Left ventricle myocardium inferior (tissue), 1 donor: ENCODE measurements around the gene FKBP1B. TPM values are rescaled to one million over a fixed set of nuclear protein-coding genes. Genes with fewer than 3 reads are reported as not detected.
"Not testable (repeated sequence)": the region's sequence is repeated elsewhere in the genome, so short reads cannot be mapped to it uniquely, and the experiment has no call there.

Experiments used
- DNase-seq: peaks from one replicate; pipeline ENCODE4 v3.0.0-alpha.2; 2020
- H3K27ac ChIP-seq: fragments of 200-600 bp; replicated peaks from 2 replicates; pipeline ENCODE4 v1.8.0; 2021
- H3K27me3 ChIP-seq: fragments of 200-600 bp; 2 replicates; pipeline ENCODE4 v1.8.0; 2021; ENCODE audit warnings: low read depth
- H3K36me3 ChIP-seq: fragments of 200-600 bp; 2 replicates; pipeline ENCODE4 v1.8.0; 2021
- H3K4me1 ChIP-seq: fragments of 200-600 bp; 2 replicates; pipeline ENCODE4 v1.8.0; 2021
- H3K4me3 ChIP-seq: fragments of 200-600 bp; 2 replicates; pipeline ENCODE4 v1.8.0; 2021; ENCODE audit warnings: mild to moderate bottlenecking, moderate library complexity
- H3K9me3 ChIP-seq: fragments of 200-600 bp; replicated peaks from 2 replicates; pipeline ENCODE4 v1.8.0; 2021
- CTCF ChIP-seq: fragments of 200-600 bp; IDR thresholded peaks from 2 replicates; pipeline ENCODE4 v1.8.0; 2021; ENCODE audit warnings: antibody characterized with exemption, mild to moderate bottlenecking, borderline replicate concordance
- intact Hi-C: fragments of 100-400 bp; cut with micrococcal nuclease; formaldehyde crosslinking; loops from one replicate; pipeline ENCODE4 v1.11.0; 2022
- total RNA-seq: library from RNA; stranded (reverse); fragmentation: NEBNext Ultra II Directional; extraction: Animal tissue kit (Norgen Biotek cat#: 25700); gene quantifications from one replicate; pipeline ENCODE4 v1.2.1, GENCODE V29; 2021
- donor health status: DM: no; HTN: yes; CAD: no; lungs with severe emphysema.

The FKBP1B gene
- total RNA-seq, 1 donor from 2014 or later = 2.1 TPM

- Histone ChIP-seq H3K4me1 (no peaks in the 10 kb centered on the region), H3K27me3 (no peaks in the 10 kb centered on the region), H3K27ac (no peak overlapping the region), H3K4me3 (no peak overlapping the region), H3K36me3 (no peaks in the 10 kb centered on the region), H3K9me3 (peaks cover 17% of the 10 kb centered on the region)
- no peak for TF ChIP-seq CTCF
- DNase-seq = no peak
- intact Hi-C loops = no loop called here
These were observed 54.6 kb downstream of the FKBP1B start for GRCh38 chr2:24104110-24104650.

GRCh38 chr2:24104906-24105305, 55.4 kb downstream of the FKBP1B start:
- Histone ChIP-seq H3K9me3 (peaks cover 24% of the 10 kb centered on the region), H3K36me3 (no peaks in the 10 kb centered on the region), H3K27ac (no peak overlapping the region), H3K27me3 (no peaks in the 10 kb centered on the region), H3K4me3 (no peak overlapping the region), H3K4me1 (no peaks in the 10 kb centered on the region)
- DNase-seq = no peak
- intact Hi-C loops = no loop called here
- no peak for TF ChIP-seq CTCF

- no peak overlapping the region for H3K27ac ChIP-seq
- H3K36me3 ChIP-seq = no peaks in the 10 kb centered on the region
- H3K9me3 ChIP-seq = peaks cover 25% of the 10 kb centered on the region
- H3K4me1 ChIP-seq = no peaks in the 10 kb centered on the region
- intact Hi-C loops = no loop called here
- TF ChIP-seq CTCF = no peak
- H3K27me3 ChIP-seq = no peaks in the 10 kb centered on the region
- no peak overlapping the region for H3K4me3 ChIP-seq
- DNase-seq = no peak
These were observed 56.3 kb downstream of the FKBP1B start for GRCh38 chr2:24105816-24106215.

- intact Hi-C loops = no loop called here
- Histone ChIP-seq H3K27me3 (no peaks in the 10 kb centered on the region), H3K9me3 (peaks cover 25% of the 10 kb centered on the region)
These were observed 57.2 kb downstream of the FKBP1B start for GRCh38 chr2:24106786-24107185.

GRCh38 chr2:24107336-24107735, 57.8 kb downstream of the FKBP1B start:
- Histone ChIP-seq H3K36me3 (no peaks in the 10 kb centered on the region), H3K9me3 (peaks cover 25% of the 10 kb centered on the region), H3K27ac (no peak overlapping the region), H3K27me3 (no peaks in the 10 kb centered on the region), H3K4me3 (no peak overlapping the region), H3K4me1 (peaks cover 5% of the 10 kb centered on the region)
- TF ChIP-seq CTCF = no peak
- intact Hi-C loops = no loop called here
- DNase-seq = no peak

More at GRCh38 chr2:24106786-24107185, 57.2 kb downstream of the FKBP1B start:
- no peaks in the 10 kb centered on the region for H3K36me3 ChIP-seq
- H3K27ac ChIP-seq = no peak overlapping the region
- no peak for TF ChIP-seq CTCF
- H3K4me3 ChIP-seq = no peak overlapping the region
- peaks cover 4% of the 10 kb centered on the region for H3K4me1 ChIP-seq
- DNase-seq = no peak

GRCh38 chr2:24109431-24109830, 59.9 kb downstream of the FKBP1B start:
- H3K9me3 ChIP-seq = peaks cover 28% of the 10 kb centered on the region
- intact Hi-C loops, DNase-seq, H3K27me3 ChIP-seq, H3K4me1 ChIP-seq, H3K36me3 ChIP-seq, H3K4me3 ChIP-seq, H3K27ac ChIP-seq: not testable (repeated sequence)
